Activated CD8-positive, alpha-beta memory T cell treated with anti-CD3 and anti-CD28 coated beads, Interleukin-2, amount 10 ng/mL, durations not matched to agents 7 days and 5 days (primary cell): Measurements from ENCODE around the gene TTBK2. TPM values are rescaled to one million over a fixed set of nuclear protein-coding genes. Genes with fewer than 3 reads are reported as not detected.

Source experiments
- ATAC-seq: fragments of 150-1000 bp; cut with Tn5 transposase; one replicate; pipeline ENCODE4 v1.10.0; 2021; ENCODE audit warnings: moderate library complexity
- CTCF ChIA-PET: fragments of 350-600 bp; sonication (Branson Sonifier 250); formaldehyde crosslinking; loops from one replicate; lab custom pipeline; 2021; ENCODE audit warnings: antibody characterized with exemption; lab: Charles Lee
- DNase-seq: peaks from one replicate; pipeline ENCODE4 v3.0.0-alpha.2; 2020
- H3K27ac Mint-ChIP-seq: one replicate; pipeline ENCODE4 v1.8.0; 2021; ENCODE audit warnings: mild to moderate bottlenecking, mixed read lengths
- H3K27me3 Mint-ChIP-seq: one replicate; pipeline ENCODE4 v1.8.0; 2021; ENCODE audit warnings: mixed read lengths
- H3K36me3 Mint-ChIP-seq: one replicate; pipeline ENCODE4 v1.8.0; 2021; ENCODE audit warnings: mild to moderate bottlenecking, mixed read lengths
- H3K4me1 Mint-ChIP-seq: one replicate; pipeline ENCODE4 v1.8.0; 2021; ENCODE audit warnings: mixed read lengths
- H3K4me3 Mint-ChIP-seq: one replicate; pipeline ENCODE4 v1.8.0; 2021; ENCODE audit warnings: mild to moderate bottlenecking, moderate library complexity, mixed read lengths
- H3K9me3 Mint-ChIP-seq: one replicate; pipeline ENCODE4 v1.8.0; 2022; ENCODE audit warnings: low read depth, mixed read lengths
- total RNA-seq, 2 experiments: library from RNA; stranded (reverse); gene quantifications; one replicate each; pipeline ENCODE4 v1.2.3, GENCODE V29; 2021

The TTBK2 gene
- total RNA-seq, 2 experiments from 2014 or later: 12.9 to 20.0 TPM

GRCh38 chr15:42732095-42732827, 188.3 kb downstream of the TTBK2 start:
- no peaks in the 10 kb centered on the region for H3K9me3 Mint-ChIP-seq
- H3K36me3 Mint-ChIP-seq: peaks cover 20% of the 10 kb centered on the region
- CTCF ChIA-PET: interaction anchor here (0.6 kb wide), 1 partner anchor 193 kb away, joined by 3 read pairs; no protein-coding TSS in a partner anchor
- no peak overlapping the region for H3K4me3 Mint-ChIP-seq
- H3K27ac Mint-ChIP-seq: no peak overlapping the region
- peaks cover 13% of the 10 kb centered on the region for H3K4me1 Mint-ChIP-seq
- no peaks in the 10 kb centered on the region for H3K27me3 Mint-ChIP-seq
- ATAC-seq (no peak), DNase-seq (no peak)

DNA sequence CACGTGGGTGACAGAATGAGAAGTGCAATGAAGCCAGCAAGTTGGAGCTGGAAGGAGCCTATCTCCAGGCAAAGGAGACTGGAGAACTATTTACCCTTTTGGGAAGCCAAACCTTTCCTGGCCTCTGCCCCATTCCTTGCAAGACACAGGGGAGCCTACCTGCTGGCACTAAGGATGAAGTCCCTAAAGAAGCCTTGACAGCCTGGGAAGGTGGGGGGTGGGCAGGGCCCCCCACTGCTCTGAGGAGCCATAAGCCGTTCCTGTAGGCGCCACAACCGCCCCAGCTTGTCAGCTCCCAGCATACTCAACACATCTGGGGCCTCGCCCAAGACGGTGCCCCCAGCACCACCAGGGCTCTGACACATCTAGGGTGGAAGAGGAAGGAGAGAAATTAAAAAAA, 189.1 kb downstream of the TTBK2 start:
- CTCF ChIA-PET: interaction anchor here (1.5 kb wide), 1 partner anchor 195 kb away, joined by 6 read pairs; no protein-coding TSS in a partner anchor
- no peak for DNase-seq
- no peaks in the 10 kb centered on the region for H3K27me3 Mint-ChIP-seq
- peaks cover 12% of the 10 kb centered on the region for H3K4me1 Mint-ChIP-seq
- no peak overlapping the region for H3K27ac Mint-ChIP-seq
- H3K9me3 Mint-ChIP-seq: no peaks in the 10 kb centered on the region
- H3K36me3 Mint-ChIP-seq: peaks cover 24% of the 10 kb centered on the region
- ATAC-seq: no peak
- H3K4me3 Mint-ChIP-seq: no peak overlapping the region

DNA sequence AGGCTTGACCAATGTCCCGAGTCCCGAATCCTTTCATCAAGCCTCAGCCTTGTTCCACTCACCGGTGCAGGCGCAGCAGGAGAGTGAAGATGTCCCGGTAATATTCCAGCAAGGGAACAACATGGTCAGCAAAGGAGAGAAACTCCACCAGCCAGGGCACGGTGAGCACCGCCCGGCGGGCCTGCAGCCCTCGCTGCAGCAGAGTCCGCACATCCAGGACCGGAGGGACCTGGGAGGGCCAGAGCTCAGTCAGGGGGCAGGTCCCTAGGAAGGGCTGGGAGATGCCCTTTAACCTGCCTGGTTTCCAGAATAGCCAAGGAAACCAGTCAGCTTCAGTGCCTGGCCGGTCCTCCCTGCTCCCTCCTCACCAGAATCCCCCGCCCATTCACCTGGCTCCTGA, 190.0 kb downstream of the TTBK2 start:
- no peak overlapping the region for H3K27ac Mint-ChIP-seq
- peaks cover 26% of the 10 kb centered on the region for H3K36me3 Mint-ChIP-seq

GRCh38 chr15:42730135-42730534, 190.4 kb downstream of the TTBK2 start:
- H3K4me3 Mint-ChIP-seq: no peak overlapping the region
- peaks cover 30% of the 10 kb centered on the region for H3K36me3 Mint-ChIP-seq
- DNase-seq (no peak), ATAC-seq (no peak)
- H3K9me3 Mint-ChIP-seq: no peaks in the 10 kb centered on the region
- peaks cover 4% of the 10 kb centered on the region for H3K4me1 Mint-ChIP-seq
- CTCF ChIA-PET: interaction anchor here (1.5 kb wide), 1 partner anchor 196 kb away, joined by 6 read pairs; no protein-coding TSS in a partner anchor
- H3K27ac Mint-ChIP-seq: no peak overlapping the region
- no peaks in the 10 kb centered on the region for H3K27me3 Mint-ChIP-seq

More for the DNA sequence above, 190.0 kb downstream of the TTBK2 start:
- Mint-ChIP-seq H3K27me3 (no peaks in the 10 kb centered on the region), H3K4me3 (no peak overlapping the region), H3K9me3 (no peaks in the 10 kb centered on the region), H3K4me1 (peaks cover 7% of the 10 kb centered on the region)
- CTCF ChIA-PET: interaction anchor here (1.5 kb wide), 1 partner anchor 196 kb away, joined by 6 read pairs; no protein-coding TSS in a partner anchor
- ATAC-seq (no peak), DNase-seq (no peak)

GRCh38 chr15:42729409-42729808, 191.2 kb downstream of the TTBK2 start:
- H3K4me1 Mint-ChIP-seq: peaks cover 3% of the 10 kb centered on the region

GRCh38 chr15:42728972-42729371, 191.6 kb downstream of the TTBK2 start:
- Mint-ChIP-seq H3K27ac (no peak overlapping the region), H3K36me3 (peaks cover 36% of the 10 kb centered on the region), H3K4me3 (no peak overlapping the region), H3K27me3 (no peaks in the 10 kb centered on the region), H3K4me1 (no peaks in the 10 kb centered on the region), H3K9me3 (no peaks in the 10 kb centered on the region)
- ATAC-seq: no peak
- CTCF ChIA-PET: no interaction called here
- DNase-seq: no peak

More at GRCh38 chr15:42729409-42729808, 191.2 kb downstream of the TTBK2 start:
- Mint-ChIP-seq H3K27me3 (no peaks in the 10 kb centered on the region), H3K4me3 (no peak overlapping the region), H3K9me3 (no peaks in the 10 kb centered on the region), H3K27ac (no peak overlapping the region), H3K36me3 (peaks cover 36% of the 10 kb centered on the region)
- DNase-seq: peak; percentile 37
- CTCF ChIA-PET: no interaction called here
- ATAC-seq: no peak

DNA sequence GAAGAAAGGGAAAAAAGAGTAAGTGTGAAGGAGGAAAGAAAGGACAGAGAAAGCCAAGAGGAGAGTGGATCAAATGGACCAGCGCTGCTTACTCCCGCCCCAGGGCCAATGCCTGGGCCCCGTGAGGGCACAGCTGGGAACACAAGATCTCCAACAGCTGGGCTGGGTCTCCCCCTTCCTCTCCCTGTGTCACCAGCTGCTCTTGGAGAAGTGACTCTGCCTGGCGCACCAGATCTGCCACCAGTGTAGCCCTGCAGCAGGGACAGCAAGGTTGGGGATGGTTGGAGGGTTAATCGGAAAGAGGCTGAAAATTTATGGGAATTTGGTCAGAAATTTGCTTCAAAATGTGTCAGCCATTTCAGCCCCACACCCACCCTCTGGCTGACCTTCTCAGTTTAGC, 192.0 kb downstream of the TTBK2 start:
- Mint-ChIP-seq H3K27me3 (no peaks in the 10 kb centered on the region), H3K4me3 (no peak overlapping the region), H3K36me3 (peaks cover 38% of the 10 kb centered on the region), H3K9me3 (no peaks in the 10 kb centered on the region), H3K4me1 (no peaks in the 10 kb centered on the region), H3K27ac (no peak overlapping the region)
- CTCF ChIA-PET: no interaction called here
- ATAC-seq: no peak
- no peak for DNase-seq

GRCh38 chr15:42727750-42728381, 192.7 kb downstream of the TTBK2 start:
- Mint-ChIP-seq H3K27me3 (no peaks in the 10 kb centered on the region), H3K4me3 (no peak overlapping the region), H3K4me1 (no peaks in the 10 kb centered on the region), H3K36me3 (peaks cover 35% of the 10 kb centered on the region), H3K27ac (no peak overlapping the region), H3K9me3 (no peaks in the 10 kb centered on the region)
- no peak for ATAC-seq
- peak; percentile 36 for DNase-seq
- CTCF ChIA-PET: no interaction called here

GRCh38 chr15:42726114-42726513, 194.5 kb downstream of the TTBK2 start:
- ATAC-seq: no peak
- no peak for DNase-seq
- H3K4me3 Mint-ChIP-seq: no peak overlapping the region
- H3K27me3 Mint-ChIP-seq: no peaks in the 10 kb centered on the region
- CTCF ChIA-PET: interaction anchor here (1.3 kb wide), 1 partner anchor 9 kb away, joined by 3 read pairs; no protein-coding TSS in a partner anchor
- H3K9me3 Mint-ChIP-seq: no peaks in the 10 kb centered on the region
- peaks cover 27% of the 10 kb centered on the region for H3K36me3 Mint-ChIP-seq
- H3K4me1 Mint-ChIP-seq: no peaks in the 10 kb centered on the region
- no peak overlapping the region for H3K27ac Mint-ChIP-seq

DNA sequence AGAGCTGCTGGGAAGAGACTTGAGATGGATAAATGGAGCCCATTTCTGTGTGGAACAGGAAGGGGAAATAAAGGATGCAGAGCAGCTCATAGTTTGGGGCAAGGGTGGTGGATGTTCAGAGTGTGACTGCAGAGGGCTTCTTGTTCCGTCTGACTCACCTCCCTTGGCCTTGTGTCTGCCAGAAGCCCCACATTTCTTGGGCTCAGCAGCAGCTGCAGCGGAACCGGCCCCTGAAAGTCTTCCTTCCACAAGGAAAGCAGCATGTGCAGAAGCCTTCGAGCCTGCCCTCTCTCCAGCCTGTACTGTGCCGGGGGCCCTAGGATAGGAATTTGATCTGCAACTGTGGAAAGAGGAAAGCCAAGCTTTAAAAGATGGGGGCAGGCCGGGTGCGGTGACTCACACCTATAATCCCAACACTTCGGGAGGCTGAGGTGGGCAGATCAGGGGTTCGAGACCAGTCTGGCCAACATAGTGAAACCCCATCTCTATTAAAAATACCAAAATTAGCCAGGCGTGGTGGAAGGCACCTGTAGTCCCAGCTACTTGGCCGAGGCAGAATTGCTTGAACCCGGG, 195.2 kb downstream of the TTBK2 start:
- peaks cover 26% of the 10 kb centered on the region for H3K36me3 Mint-ChIP-seq
- H3K27me3 Mint-ChIP-seq: no peaks in the 10 kb centered on the region
- peak overlapping the region; percentile 21 for H3K27ac Mint-ChIP-seq
- CTCF ChIA-PET: interaction anchor here (1.1 to 1.3 kb wide), 2 partner anchors 10 to 22 kb away, joined by 3 read pairs; no protein-coding TSS in a partner anchor
- H3K4me3 Mint-ChIP-seq: no peak overlapping the region
- H3K4me1 Mint-ChIP-seq: no peaks in the 10 kb centered on the region
- DNase-seq (no peak), ATAC-seq (no peak)
- no peaks in the 10 kb centered on the region for H3K9me3 Mint-ChIP-seq

GRCh38 chr15:42724276-42724675, 196.3 kb downstream of the TTBK2 start:
- CTCF ChIA-PET: no interaction called here
- Mint-ChIP-seq H3K27me3 (no peaks in the 10 kb centered on the region), H3K4me1 (no peaks in the 10 kb centered on the region), H3K27ac (no peak overlapping the region), H3K4me3 (no peak overlapping the region), H3K36me3 (peaks cover 29% of the 10 kb centered on the region), H3K9me3 (no peaks in the 10 kb centered on the region)
- ATAC-seq (no peak), DNase-seq (no peak)

DNA sequence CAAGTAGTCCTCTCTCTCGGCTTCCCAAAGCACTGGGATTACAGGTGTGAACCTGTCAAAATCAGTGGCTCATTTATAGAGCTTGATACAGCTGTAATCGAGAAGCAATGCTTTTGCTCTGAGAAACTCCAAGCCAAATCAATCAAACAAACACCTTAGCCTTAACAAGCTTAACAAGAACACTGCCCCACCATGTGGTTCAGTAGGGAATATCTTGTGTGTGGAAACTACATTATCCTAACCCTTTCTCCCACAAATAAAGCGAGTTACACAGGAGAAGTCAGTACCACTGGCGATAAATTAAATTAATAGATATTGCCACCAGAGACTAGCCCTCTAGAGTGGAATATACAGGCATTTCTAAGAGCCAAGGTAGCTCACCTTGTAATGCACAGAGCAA, 197.5 kb downstream of the TTBK2 start:
- H3K27me3 Mint-ChIP-seq: no peaks in the 10 kb centered on the region
- H3K9me3 Mint-ChIP-seq: no peaks in the 10 kb centered on the region
- H3K27ac Mint-ChIP-seq: no peak overlapping the region
- H3K4me3 Mint-ChIP-seq: no peak overlapping the region
- H3K36me3 Mint-ChIP-seq: peaks cover 27% of the 10 kb centered on the region
- ATAC-seq (no peak), DNase-seq (no peak)
- no peaks in the 10 kb centered on the region for H3K4me1 Mint-ChIP-seq
- CTCF ChIA-PET: interaction anchor here (0.9 kb wide), 1 partner anchor 66 kb away, joined by 3 read pairs; no protein-coding TSS in a partner anchor

GRCh38 chr15:42721916-42722315, 198.7 kb downstream of the TTBK2 start:
- H3K36me3 Mint-ChIP-seq: peaks cover 24% of the 10 kb centered on the region
- no peaks in the 10 kb centered on the region for H3K9me3 Mint-ChIP-seq
- ATAC-seq (no peak), DNase-seq (no peak)
- H3K4me1 Mint-ChIP-seq: no peaks in the 10 kb centered on the region
- no peak overlapping the region for H3K27ac Mint-ChIP-seq
- CTCF ChIA-PET: interaction anchor here (1.0 kb wide), 1 partner anchor 15 kb away, joined by 3 read pairs; the partner anchor contains the start of gene CDAN1
- H3K4me3 Mint-ChIP-seq: no peak overlapping the region
- H3K27me3 Mint-ChIP-seq: no peaks in the 10 kb centered on the region
